Ovary (tissue), 3 donors: ENCODE data around the gene TMEM123.

ENCODE experiments used
- POLR2A ChIP-seq: fragments of 450-650 bp; IDR thresholded peaks from one replicate; pipeline ENCODE4 v1.6.1; 2017; ENCODE audit warnings: antibody characterized with exemption, mild to moderate bottlenecking, moderate library complexity
- TF ChIP-seq, protein P1 (sequence below), 3 donors: fragments of 450-650 bp in 2 of 3; fragments of 200-600 bp in 1 of 3; IDR thresholded peaks; one replicate each; pipeline versions ENCODE4 v1.5.1 to v1.8.0; 2016 to 2022; ENCODE audit warnings: antibody characterized with exemption in 3 of 3, mild to moderate bottlenecking in 1 of 3
- donor health status: DM: no; HTN: no; CAD: no.

- TF ChIP-seq, protein P1, sequence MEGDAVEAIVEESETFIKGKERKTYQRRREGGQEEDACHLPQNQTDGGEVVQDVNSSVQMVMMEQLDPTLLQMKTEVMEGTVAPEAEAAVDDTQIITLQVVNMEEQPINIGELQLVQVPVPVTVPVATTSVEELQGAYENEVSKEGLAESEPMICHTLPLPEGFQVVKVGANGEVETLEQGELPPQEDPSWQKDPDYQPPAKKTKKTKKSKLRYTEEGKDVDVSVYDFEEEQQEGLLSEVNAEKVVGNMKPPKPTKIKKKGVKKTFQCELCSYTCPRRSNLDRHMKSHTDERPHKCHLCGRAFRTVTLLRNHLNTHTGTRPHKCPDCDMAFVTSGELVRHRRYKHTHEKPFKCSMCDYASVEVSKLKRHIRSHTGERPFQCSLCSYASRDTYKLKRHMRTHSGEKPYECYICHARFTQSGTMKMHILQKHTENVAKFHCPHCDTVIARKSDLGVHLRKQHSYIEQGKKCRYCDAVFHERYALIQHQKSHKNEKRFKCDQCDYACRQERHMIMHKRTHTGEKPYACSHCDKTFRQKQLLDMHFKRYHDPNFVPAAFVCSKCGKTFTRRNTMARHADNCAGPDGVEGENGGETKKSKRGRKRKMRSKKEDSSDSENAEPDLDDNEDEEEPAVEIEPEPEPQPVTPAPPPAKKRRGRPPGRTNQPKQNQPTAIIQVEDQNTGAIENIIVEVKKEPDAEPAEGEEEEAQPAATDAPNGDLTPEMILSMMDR (IDR thresholded peaks at IDR 0.05) = no peak
- TF ChIP-seq POLR2A = no peak
Measured at GRCh38 chr11:102436976-102437375, 15.6 kb downstream of the TMEM123 start.
